NT2/D1 (cell line): ENCODE measurements around the gene CDK19.

Experiments used
- DNase-seq: peaks from one replicate; pipeline ENCODE4 v3.0.0-alpha.2; 2011; ENCODE audit warnings: low read depth, low spot score
- H3K27me3 ChIP-seq: 2 replicates; pipeline ENCODE4 v1.6.0; 2011; ENCODE audit warnings: mild to moderate bottlenecking; ENCODE audit not compliant: insufficient read length, insufficient read depth
- H3K36me3 ChIP-seq: 2 replicates; pipeline ENCODE4 v1.6.1; 2011; ENCODE audit warnings: mild to moderate bottlenecking, low read length, mixed read lengths; ENCODE audit not compliant: insufficient read depth, insufficient read length
- H3K4me1 ChIP-seq: 2 replicates; pipeline ENCODE4 v1.5.1; 2011; ENCODE audit not compliant: insufficient read depth, insufficient read length
- H3K4me3 ChIP-seq: 2 replicates; pipeline ENCODE4 v1.5.1; 2011; ENCODE audit warnings: low read depth; ENCODE audit not compliant: insufficient read length
- H3K9ac ChIP-seq: 2 replicates; pipeline ENCODE4 v1.6.0; 2011; ENCODE audit warnings: low read depth; ENCODE audit not compliant: insufficient read length
- H3K9me3 ChIP-seq: 2 replicates; pipeline ENCODE4 v1.5.1; 2011; ENCODE audit warnings: mild to moderate bottlenecking, low read length; ENCODE audit not compliant: insufficient read depth
- SUZ12 ChIP-seq: IDR thresholded peaks from 2 replicates; pipeline ENCODE4 v1.6.1; 2011; ENCODE audit not compliant: insufficient read length, insufficient read depth; ENCODE audit errors: extremely low read depth
- YY1 ChIP-seq: IDR thresholded peaks from 2 replicates; pipeline ENCODE4 v1.6.1; 2011; ENCODE audit not compliant: insufficient read length, insufficient read depth
- ZNF274 ChIP-seq: IDR thresholded peaks from 2 replicates; pipeline ENCODE4 v1.6.1; 2011; ENCODE audit warnings: mild to moderate bottlenecking, low read depth, low read length

Gene CDK19

DNA sequence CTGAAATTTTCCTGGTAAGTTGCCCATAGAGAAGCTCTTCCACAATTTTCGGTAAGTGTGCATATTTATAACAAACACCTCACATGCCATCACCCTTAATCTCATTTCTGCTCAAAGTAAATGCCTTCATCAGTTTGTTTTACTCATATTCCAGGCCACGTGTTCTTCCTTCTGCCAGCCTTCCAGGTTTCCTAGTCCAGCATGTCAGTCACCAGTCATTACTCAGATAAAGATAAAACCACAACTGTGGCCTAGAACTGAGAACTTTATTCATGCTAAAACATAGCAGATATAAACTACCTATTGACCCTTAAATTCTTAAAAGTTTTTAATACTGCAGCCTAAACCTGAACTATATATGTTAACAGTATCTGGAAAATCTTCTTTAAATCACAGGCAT is 189.4 kb downstream of the CDK19 start:
- Histone ChIP-seq H3K4me1 (no peaks in the 10 kb centered on the region), H3K9ac (no peak overlapping the region), H3K36me3 (no peaks in the 10 kb centered on the region), H3K4me3 (no peak overlapping the region), H3K9me3 (no peaks in the 10 kb centered on the region), H3K27me3 (no peaks in the 10 kb centered on the region)
- TF ChIP-seq YY1 (no peak), SUZ12 (no peak), ZNF274 (no peak)
- DNase-seq, result no peak

DNA sequence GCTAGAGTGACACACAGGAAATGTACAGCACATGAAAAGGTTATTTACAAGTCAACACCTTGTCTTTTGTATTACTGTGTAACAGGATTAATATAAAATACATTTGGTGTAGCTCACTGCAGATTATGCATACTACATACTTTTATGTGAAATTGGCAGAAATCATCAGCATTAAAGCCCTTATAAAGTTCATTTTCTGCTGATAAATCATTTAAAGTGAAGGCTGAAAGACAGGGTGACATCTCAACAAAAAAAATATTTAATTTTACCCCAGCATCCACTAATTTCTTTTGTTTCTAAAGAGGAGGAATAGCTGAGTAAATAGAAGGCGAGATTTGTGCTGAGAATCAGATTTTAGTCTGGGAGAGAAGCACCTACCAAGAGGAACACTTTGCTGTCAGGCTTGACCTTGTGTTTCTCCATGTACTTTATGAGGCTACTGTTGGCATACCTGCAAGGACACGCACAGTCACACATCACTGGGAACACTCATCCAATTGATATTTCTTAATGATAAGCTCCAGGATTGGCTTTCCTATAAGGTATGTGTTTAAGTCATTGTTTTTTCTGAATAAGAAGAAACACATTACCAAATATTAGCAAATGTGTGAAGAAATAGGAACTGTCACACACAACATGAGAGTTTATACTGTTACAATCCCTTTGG is 192.2 kb downstream of the CDK19 start:
- no peak for DNase-seq
- H3K9ac ChIP-seq, result no peak overlapping the region
- H3K4me1 ChIP-seq, result no peaks in the 10 kb centered on the region
- H3K9me3 ChIP-seq, result no peaks in the 10 kb centered on the region
- TF ChIP-seq YY1 (no peak), ZNF274 (no peak), SUZ12 (no peak)
- no peak overlapping the region for H3K4me3 ChIP-seq
- no peaks in the 10 kb centered on the region for H3K27me3 ChIP-seq
- H3K36me3 ChIP-seq, result no peaks in the 10 kb centered on the region

DNA sequence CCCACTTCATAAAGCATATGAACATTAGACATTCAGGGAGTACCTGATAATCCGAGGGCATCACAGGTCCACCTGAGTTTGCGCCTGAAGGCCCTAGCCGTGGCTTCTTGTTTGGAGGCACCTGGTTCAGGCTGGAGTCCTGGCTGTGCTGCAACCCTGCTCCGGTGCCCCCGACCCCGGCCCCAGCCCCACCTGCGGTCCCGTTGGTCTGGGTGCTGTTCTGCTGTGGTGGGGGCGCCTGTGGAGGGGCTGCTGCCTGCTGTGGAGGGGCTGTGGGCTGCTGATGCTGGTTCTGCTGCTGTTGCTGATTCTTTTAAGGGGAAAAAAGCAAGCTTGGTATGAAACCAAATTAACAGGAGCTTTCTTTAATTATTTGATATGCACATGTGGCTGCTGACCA is 194.2 kb downstream of the CDK19 start:
- TF ChIP-seq YY1 (no peak), ZNF274 (no peak), SUZ12 (no peak)
- DNase-seq, result no peak
- no peaks in the 10 kb centered on the region for H3K36me3 ChIP-seq
- H3K4me3 ChIP-seq, result no peak overlapping the region
- no peak overlapping the region for H3K9ac ChIP-seq
- no peaks in the 10 kb centered on the region for H3K4me1 ChIP-seq
- H3K9me3 ChIP-seq, result no peaks in the 10 kb centered on the region
- H3K27me3 ChIP-seq, result no peaks in the 10 kb centered on the region

DNA sequence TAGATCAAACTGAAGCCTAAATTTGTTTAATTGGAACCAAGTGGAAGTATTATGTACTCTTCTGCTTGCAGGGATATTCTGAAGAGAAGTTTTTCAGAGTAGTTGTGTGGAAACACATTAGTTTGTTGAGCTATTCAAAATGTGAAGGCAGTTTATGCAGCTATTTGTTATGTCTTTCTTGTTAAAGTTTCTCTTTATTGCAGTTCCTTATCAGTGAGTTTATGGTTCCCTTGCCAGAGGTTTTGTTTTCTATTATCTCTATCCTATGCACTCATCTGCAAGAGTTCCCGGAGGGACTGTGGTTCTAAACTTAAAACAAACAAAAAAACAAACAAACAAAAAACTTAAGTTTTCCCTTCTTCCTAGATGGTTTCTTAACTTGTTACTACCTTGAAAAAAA is 195.2 kb downstream of the CDK19 start:
- DNase-seq, result no peak
- H3K27me3 ChIP-seq, result no peaks in the 10 kb centered on the region
- H3K9ac ChIP-seq, result no peak overlapping the region
- no peaks in the 10 kb centered on the region for H3K36me3 ChIP-seq
- no peak overlapping the region for H3K4me3 ChIP-seq
- no peak for TF ChIP-seq SUZ12
- TF ChIP-seq YY1, result no peak
- no peak for TF ChIP-seq ZNF274
- no peaks in the 10 kb centered on the region for H3K4me1 ChIP-seq
- no peaks in the 10 kb centered on the region for H3K9me3 ChIP-seq

DNA sequence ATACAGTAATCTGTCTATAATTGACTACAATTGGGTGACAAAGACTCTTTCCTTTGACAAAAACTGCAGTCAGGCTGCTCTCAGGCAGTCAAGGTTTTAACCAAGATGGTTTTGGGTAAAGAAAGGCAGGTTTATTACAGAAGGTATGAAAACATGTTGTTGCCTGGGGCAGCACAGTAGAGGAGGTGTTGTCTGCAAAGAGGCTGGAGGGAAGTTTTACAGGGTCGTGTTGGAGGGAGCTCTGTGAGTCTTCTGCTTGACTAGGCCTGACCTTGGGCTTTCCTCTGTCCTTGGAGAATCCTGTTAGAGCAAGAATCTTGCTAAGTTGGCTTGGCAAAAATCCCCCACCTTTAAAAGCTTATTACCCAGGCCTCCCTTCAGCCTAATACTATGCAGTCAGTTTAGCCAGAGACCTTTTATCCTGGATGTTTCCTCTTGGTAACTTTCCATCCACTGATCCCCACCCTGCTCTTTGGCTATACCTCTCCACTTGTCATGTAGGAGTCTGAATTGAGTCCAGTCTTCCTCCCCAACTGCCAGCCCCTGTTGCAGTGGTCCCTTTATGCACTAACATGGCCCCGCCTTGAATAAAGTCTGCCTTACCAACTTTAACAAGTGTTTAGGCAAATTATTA is 195.9 kb downstream of the CDK19 start:
- no peak overlapping the region for H3K9ac ChIP-seq
- no peaks in the 10 kb centered on the region for H3K36me3 ChIP-seq
- no peak for DNase-seq
- TF ChIP-seq ZNF274, result no peak
- TF ChIP-seq SUZ12, result no peak
- TF ChIP-seq YY1, result no peak
- no peaks in the 10 kb centered on the region for H3K9me3 ChIP-seq
- H3K27me3 ChIP-seq, result no peaks in the 10 kb centered on the region
- H3K4me1 ChIP-seq, result no peaks in the 10 kb centered on the region
- no peak overlapping the region for H3K4me3 ChIP-seq

DNA sequence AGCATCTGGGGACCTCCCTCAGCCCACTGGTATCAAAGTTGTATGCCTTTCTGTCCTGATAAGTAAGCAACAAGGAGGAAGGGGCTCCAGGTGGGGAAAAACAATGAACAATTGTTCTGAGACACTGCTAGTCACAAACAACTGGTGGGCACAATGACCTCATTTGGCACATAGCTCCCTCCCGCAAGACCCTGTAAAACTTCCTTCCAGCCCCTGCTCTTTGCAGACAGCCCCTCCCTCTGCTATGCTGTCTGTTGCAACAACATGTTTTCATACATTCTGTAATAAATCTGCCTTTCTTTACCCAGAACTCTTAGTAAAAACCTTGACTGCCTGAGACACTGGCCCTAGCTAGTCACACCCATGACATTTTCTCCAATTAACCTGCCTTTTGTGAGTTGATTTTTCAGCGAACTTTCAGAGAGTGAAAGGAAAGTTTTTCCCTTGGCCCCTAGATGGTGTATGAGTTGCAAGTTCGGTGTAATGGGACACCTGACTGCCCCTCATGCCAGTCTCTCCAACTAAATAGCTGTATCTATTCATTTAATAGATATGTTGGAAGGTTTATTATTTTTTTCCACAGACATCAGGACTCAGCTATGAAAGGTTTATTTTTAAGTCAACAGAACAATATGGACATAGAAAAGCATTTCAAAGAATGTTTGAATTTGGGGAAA is 196.5 kb downstream of the CDK19 start:
- Histone ChIP-seq H3K4me1 (no peaks in the 10 kb centered on the region), H3K4me3 (no peak overlapping the region), H3K27me3 (no peaks in the 10 kb centered on the region), H3K36me3 (no peaks in the 10 kb centered on the region), H3K9me3 (no peaks in the 10 kb centered on the region), H3K9ac (no peak overlapping the region)
- TF ChIP-seq YY1 (no peak), ZNF274 (no peak), SUZ12 (no peak)
- DNase-seq, result peak; percentile 15

DNA sequence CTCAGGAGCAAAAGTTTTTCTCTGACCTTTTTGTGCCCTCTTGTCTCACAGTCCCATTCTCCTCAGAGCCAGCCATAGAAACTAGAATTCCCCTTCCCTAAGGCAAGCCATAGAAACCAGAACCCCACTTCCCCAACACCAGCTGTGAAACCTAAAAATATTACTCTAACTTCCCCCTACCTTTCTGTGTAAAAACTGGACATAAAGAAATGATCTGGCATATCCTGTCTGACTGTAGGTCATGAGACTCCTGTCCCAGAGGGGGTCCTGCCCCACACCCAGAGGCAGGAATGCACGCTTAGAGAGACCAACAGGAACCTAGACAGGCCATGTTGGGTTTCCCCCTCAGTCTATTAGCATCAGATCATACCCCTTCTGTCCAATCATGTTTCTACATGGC is 198.2 kb downstream of the CDK19 start:
- no peak for DNase-seq
- Histone ChIP-seq H3K9ac (no peak overlapping the region), H3K27me3 (no peaks in the 10 kb centered on the region), H3K36me3 (no peaks in the 10 kb centered on the region), H3K9me3 (no peaks in the 10 kb centered on the region), H3K4me3 (no peak overlapping the region), H3K4me1 (peaks cover 4% of the 10 kb centered on the region)
- TF ChIP-seq YY1, result no peak
- TF ChIP-seq ZNF274, result no peak
- TF ChIP-seq SUZ12, result no peak
